HFFc6 (cell line): ENCODE data around the gene AKIP1. TPM values are rescaled to one million over a fixed set of nuclear protein-coding genes. Genes with fewer than 3 reads are reported as not detected.
"Not testable (repeated sequence)": the region's sequence is repeated elsewhere in the genome, so short reads cannot be mapped to it uniquely, and the experiment has no call there.

Experiments
- DNase-seq: peaks from one replicate; pipeline ENCODE4 v3.0.0-alpha.2; 2018
- H3K27ac Mint-ChIP-seq: 2 replicates; pipeline ENCODE4 v1.8.0; 2020; ENCODE audit warnings: mild to moderate bottlenecking, mixed read lengths
- H3K27me3 Mint-ChIP-seq: 2 replicates; pipeline ENCODE4 v1.8.0; 2021; ENCODE audit warnings: mild to moderate bottlenecking, moderate library complexity, mixed read lengths; ENCODE audit not compliant: insufficient read depth
- H3K36me3 Mint-ChIP-seq: 2 replicates; pipeline ENCODE4 v1.8.0; 2021; ENCODE audit warnings: low read depth, mixed read lengths
- H3K4me1 Mint-ChIP-seq: 2 replicates; pipeline ENCODE4 v1.8.0; 2020; ENCODE audit warnings: low read depth, mixed read lengths
- H3K4me3 Mint-ChIP-seq: 2 replicates; pipeline ENCODE4 v1.8.0; 2020; ENCODE audit warnings: mild to moderate bottlenecking, moderate library complexity, mixed read lengths
- H3K9me3 Mint-ChIP-seq: 2 replicates; pipeline ENCODE4 v1.8.0; 2020; ENCODE audit warnings: mild to moderate bottlenecking, mixed read lengths
- total RNA-seq, 6 experiments: library from RNA; stranded (reverse); fragmentation: NEBNext Ultra II Directional; extraction: Animal tissue kit (Norgen Biotek cat#: 25700); gene quantifications; 2 replicates in 1 of 6; 3 replicates in 5 of 6; pipeline ENCODE4 v1.2.3, GENCODE V29; 2021
- TF ChIP-seq, protein P1 (sequence below): fragments of 200-600 bp; sonication (generic); IDR thresholded peaks from 2 replicates; pipeline ENCODE4 v1.5.0; 2021; ENCODE audit warnings: antibody characterized with exemption, mild to moderate bottlenecking

The AKIP1 gene
- total RNA-seq, 6 experiments from 2014 or later = 39.9 to 47.3 (median 42.5) TPM

DNA sequence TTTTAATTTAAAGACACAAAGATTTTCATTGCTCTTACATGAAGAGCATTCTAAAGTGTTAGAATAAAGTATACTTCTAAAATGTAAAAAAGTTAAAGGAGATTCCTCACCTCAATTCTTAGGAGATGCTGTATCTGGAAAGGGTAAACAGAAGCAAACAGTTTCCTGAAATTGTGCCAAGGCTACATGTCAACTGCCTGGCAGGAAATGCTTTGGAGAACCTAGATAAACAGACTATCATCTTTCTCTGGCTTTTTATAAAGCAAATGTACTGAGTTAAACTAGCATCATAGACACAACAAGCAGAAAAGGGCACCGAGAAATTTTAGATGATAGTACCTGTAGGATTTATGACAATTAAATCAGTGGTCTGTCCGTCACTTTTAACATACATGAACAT lies 24.7 kb upstream of the AKIP1 start:
- TF ChIP-seq, protein P1, sequence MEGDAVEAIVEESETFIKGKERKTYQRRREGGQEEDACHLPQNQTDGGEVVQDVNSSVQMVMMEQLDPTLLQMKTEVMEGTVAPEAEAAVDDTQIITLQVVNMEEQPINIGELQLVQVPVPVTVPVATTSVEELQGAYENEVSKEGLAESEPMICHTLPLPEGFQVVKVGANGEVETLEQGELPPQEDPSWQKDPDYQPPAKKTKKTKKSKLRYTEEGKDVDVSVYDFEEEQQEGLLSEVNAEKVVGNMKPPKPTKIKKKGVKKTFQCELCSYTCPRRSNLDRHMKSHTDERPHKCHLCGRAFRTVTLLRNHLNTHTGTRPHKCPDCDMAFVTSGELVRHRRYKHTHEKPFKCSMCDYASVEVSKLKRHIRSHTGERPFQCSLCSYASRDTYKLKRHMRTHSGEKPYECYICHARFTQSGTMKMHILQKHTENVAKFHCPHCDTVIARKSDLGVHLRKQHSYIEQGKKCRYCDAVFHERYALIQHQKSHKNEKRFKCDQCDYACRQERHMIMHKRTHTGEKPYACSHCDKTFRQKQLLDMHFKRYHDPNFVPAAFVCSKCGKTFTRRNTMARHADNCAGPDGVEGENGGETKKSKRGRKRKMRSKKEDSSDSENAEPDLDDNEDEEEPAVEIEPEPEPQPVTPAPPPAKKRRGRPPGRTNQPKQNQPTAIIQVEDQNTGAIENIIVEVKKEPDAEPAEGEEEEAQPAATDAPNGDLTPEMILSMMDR = no peak
- Mint-ChIP-seq H3K9me3 (peaks cover 11% of the 10 kb centered on the region), H3K27me3 (no peaks in the 10 kb centered on the region; the same call in none of the 2 replicates), H3K27ac (no peak overlapping the region), H3K36me3 (peaks cover 10% of the 10 kb centered on the region), H3K4me1 (peaks cover 5% of the 10 kb centered on the region; the same call in 1 of the 2 replicates), H3K4me3 (no peak overlapping the region)
- DNase-seq = no peak

DNA sequence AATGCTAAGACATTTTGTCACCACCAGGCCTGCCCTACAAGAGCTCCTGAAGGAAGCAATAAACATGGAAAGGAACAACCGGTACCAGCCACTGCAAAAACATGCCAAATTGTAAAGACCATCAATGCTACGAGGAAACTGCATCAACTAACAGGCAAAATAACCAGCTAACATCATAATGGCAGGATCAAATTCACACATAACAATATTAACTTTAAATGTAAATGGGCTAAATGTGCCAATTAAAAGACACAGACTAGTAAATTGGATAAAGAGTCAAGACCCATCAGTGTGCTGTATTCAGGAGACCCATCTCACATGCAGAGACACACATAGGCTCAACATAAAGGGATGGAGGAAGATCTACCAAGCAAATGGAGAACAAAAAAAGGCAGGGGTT lies 19.8 kb upstream of the AKIP1 start:
- not testable (repeated sequence) for DNase-seq, H3K4me3 Mint-ChIP-seq

DNA sequence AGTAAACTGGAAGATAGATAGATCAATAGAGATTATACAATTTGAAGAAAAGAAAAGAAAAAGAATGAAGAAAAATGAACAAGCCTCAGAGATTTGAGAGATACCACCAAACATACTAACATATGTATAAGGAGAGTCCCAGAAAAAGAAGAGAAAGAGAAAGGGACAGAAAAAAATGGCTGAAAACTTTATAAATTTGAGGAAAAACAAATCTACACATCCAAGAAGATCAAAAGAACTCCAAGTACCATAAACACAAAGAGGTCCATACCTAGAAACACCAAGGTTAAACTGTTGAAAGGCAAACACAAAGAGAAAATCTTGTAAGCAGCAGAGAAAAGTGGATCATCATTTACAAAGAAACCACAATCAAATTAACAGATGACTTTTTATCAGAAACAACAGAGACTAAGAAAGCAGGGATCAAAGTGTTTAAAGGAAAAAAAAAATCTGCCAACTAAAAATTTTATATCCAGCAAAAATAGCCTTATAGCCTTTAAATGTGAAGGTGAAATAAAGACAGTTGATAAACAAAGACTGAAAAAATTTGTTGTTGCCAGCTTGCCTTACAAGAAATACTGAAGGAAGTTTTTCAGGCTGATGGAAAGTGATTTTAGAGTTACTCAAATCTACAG lies 11.8 kb upstream of the AKIP1 start:
- Mint-ChIP-seq H3K9me3 (peaks cover 21% of the 10 kb centered on the region), H3K4me1 (no peaks in the 10 kb centered on the region), H3K27ac (no peak overlapping the region), H3K4me3 (no peak overlapping the region), H3K36me3 (peaks cover 11% of the 10 kb centered on the region), H3K27me3 (no peaks in the 10 kb centered on the region; the same call in 1 of the 2 replicates)
- DNase-seq = no peak
- TF ChIP-seq, protein P1 = no peak

More for the DNA sequence above, 19.8 kb upstream of the AKIP1 start:
- not testable (repeated sequence) for H3K4me1 Mint-ChIP-seq, H3K27me3 Mint-ChIP-seq, H3K27ac Mint-ChIP-seq
- peaks cover 10% of the 10 kb centered on the region for H3K36me3 Mint-ChIP-seq
- peaks cover 16% of the 10 kb centered on the region for H3K9me3 Mint-ChIP-seq

DNA sequence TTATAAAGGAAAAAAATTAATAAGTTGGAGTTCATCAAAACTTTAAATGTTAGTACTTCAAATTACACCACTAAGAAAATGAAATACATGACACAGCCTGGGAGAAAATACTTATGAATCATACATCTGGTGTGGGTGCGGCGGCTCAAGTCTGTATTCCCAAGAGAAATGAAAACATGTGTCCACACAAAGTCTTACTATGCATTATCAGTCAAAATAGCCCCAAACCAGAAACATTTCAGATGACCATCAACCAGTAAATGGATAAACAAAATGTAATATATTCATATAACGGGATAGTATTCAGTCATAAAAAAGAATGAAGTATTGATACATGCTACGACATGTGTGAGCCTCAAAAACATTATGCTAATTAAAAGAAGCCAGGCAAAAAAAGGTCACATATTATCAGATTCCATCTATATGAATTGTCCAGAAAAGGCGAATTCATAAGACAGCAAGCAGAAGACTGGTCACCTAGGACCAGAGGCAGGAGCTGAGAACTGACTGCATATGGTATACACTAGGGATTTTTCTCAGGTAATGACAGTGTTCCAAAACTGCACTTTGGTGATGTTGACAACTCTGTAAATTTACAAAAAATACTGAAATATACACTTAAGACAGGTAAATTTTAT lies 5.3 kb upstream of the AKIP1 start:
- Mint-ChIP-seq H3K4me3 (peak overlapping the region; percentile 44), H3K4me1 (peaks cover 47% of the 10 kb centered on the region), H3K36me3 (no peaks in the 10 kb centered on the region), H3K27ac (peak overlapping the region; percentile 65), H3K9me3 (peaks cover 6% of the 10 kb centered on the region; the same call in 1 of the 2 replicates), H3K27me3 (no peaks in the 10 kb centered on the region)
- TF ChIP-seq, protein P1 = no peak
- peak; percentile 55 for DNase-seq

DNA sequence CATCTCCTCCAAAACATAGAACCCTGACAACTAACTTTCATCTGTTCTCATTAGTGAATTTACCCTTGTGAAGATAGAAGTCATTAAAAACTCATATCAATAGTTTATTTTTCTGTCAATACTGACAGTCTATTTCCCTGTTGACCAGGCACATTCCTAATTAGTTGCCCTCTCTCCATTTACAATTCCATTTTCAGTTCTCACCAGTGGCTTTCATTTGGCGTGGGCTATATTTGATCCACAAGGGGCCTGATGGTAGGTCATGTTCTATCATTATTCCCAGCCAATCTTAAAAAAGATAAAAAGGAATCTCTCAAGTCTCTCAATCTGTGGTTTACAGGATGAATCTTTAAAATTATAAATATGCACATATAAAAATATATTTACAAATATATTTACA lies 3.9 kb upstream of the AKIP1 start:
- TF ChIP-seq, protein P1 = no peak
- H3K27me3 Mint-ChIP-seq = no peaks in the 10 kb centered on the region
- DNase-seq = no peak
- peak overlapping the region; percentile 5; the same call in 1 of the 2 replicates for H3K27ac Mint-ChIP-seq
- H3K9me3 Mint-ChIP-seq = no peaks in the 10 kb centered on the region; the same call in 1 of the 2 replicates
- H3K4me1 Mint-ChIP-seq = peaks cover 49% of the 10 kb centered on the region
- no peaks in the 10 kb centered on the region for H3K36me3 Mint-ChIP-seq
- H3K4me3 Mint-ChIP-seq = peak overlapping the region; percentile 54

DNA sequence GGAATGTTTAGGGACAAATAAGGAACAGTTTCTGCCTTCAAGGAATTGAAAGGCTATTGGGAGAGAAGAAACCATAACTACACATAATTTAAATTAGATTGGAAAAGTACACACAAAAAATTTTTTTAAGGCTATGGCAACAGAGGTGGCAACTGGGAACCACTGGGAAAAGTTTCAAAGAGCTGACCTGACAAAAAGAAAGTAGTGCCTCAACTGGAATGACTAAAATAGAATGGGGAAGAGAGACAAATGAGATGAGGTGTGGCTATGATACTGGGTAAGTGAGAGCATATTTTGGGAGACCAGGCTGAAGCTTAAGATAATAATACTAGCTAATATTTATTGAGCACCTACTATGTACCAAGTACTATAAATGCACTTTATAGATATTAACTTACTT lies 2.9 kb upstream of the AKIP1 start:
- H3K36me3 Mint-ChIP-seq = no peaks in the 10 kb centered on the region
- H3K4me3 Mint-ChIP-seq = no peak overlapping the region
- no peak overlapping the region for H3K27ac Mint-ChIP-seq
- peaks cover 55% of the 10 kb centered on the region for H3K4me1 Mint-ChIP-seq
- no peaks in the 10 kb centered on the region for H3K9me3 Mint-ChIP-seq
- no peak for DNase-seq
- no peaks in the 10 kb centered on the region for H3K27me3 Mint-ChIP-seq
- TF ChIP-seq, protein P1 = no peak
